ENCODE results near the gene NETO2.
"Not testable (repeated sequence)": the region's sequence is repeated elsewhere in the genome, so short reads cannot be mapped to it uniquely, and the experiment has no call there.

Gene NETO2

GRCh38 chr16:47061204-47061603 is 82.5 kb downstream of the NETO2 start:
- H3K27ac Mint-ChIP-seq: no peak overlapping the region
- no peak overlapping the region for H3K4me3 Mint-ChIP-seq
- no peaks in the 10 kb centered on the region for H3K27me3 Mint-ChIP-seq
- no peak for ATAC-seq
- peaks cover 6% of the 10 kb centered on the region for H3K36me3 Mint-ChIP-seq
- H3K4me1 Mint-ChIP-seq: no peaks in the 10 kb centered on the region
- peaks cover 6% of the 10 kb centered on the region for H3K9me3 Mint-ChIP-seq

GRCh38 chr16:47060596-47060995 is 83.1 kb downstream of the NETO2 start:
- no peaks in the 10 kb centered on the region for H3K4me1 Mint-ChIP-seq
- H3K27me3 Mint-ChIP-seq: no peaks in the 10 kb centered on the region
- ATAC-seq: no peak
- H3K9me3 Mint-ChIP-seq: peaks cover 6% of the 10 kb centered on the region
- peaks cover 6% of the 10 kb centered on the region for H3K36me3 Mint-ChIP-seq
- H3K27ac Mint-ChIP-seq: no peak overlapping the region
- no peak overlapping the region for H3K4me3 Mint-ChIP-seq

GRCh38 chr16:47059991-47060390 is 83.8 kb downstream of the NETO2 start:
- Mint-ChIP-seq H3K9me3 (peaks cover 6% of the 10 kb centered on the region), H3K27ac (no peak overlapping the region), H3K4me1 (no peaks in the 10 kb centered on the region), H3K4me3 (no peak overlapping the region), H3K36me3 (peaks cover 6% of the 10 kb centered on the region), H3K27me3 (no peaks in the 10 kb centered on the region)
- ATAC-seq: no peak

- not testable (repeated sequence) for H3K27ac Mint-ChIP-seq, H3K9me3 Mint-ChIP-seq, ATAC-seq, H3K4me3 Mint-ChIP-seq, H3K36me3 Mint-ChIP-seq, H3K27me3 Mint-ChIP-seq, H3K4me1 Mint-ChIP-seq
Measured at GRCh38 chr16:47059130-47059529, 84.6 kb downstream of the NETO2 start.

- no peak for ATAC-seq
- Mint-ChIP-seq H3K4me1 (no peaks in the 10 kb centered on the region), H3K36me3 (peaks cover 6% of the 10 kb centered on the region), H3K9me3 (peaks cover 6% of the 10 kb centered on the region), H3K4me3 (no peak overlapping the region), H3K27ac (no peak overlapping the region), H3K27me3 (no peaks in the 10 kb centered on the region)
Measured at GRCh38 chr16:47058295-47059086, 85.3 kb downstream of the NETO2 start.

- Mint-ChIP-seq H3K4me1 (no peaks in the 10 kb centered on the region), H3K27me3 (no peaks in the 10 kb centered on the region), H3K9me3 (peaks cover 1% of the 10 kb centered on the region), H3K4me3 (no peak overlapping the region), H3K27ac (no peak overlapping the region), H3K36me3 (peaks cover 3% of the 10 kb centered on the region)
- ATAC-seq: no peak
Measured at GRCh38 chr16:47057630-47057993, 86.1 kb downstream of the NETO2 start.

GRCh38 chr16:47056688-47057629 is 86.8 kb downstream of the NETO2 start:
- Mint-ChIP-seq H3K9me3 (no peaks in the 10 kb centered on the region), H3K36me3 (no peaks in the 10 kb centered on the region), H3K27me3 (no peaks in the 10 kb centered on the region), H3K27ac (no peak overlapping the region), H3K4me1 (no peaks in the 10 kb centered on the region), H3K4me3 (no peak overlapping the region)
- no peak for ATAC-seq

GRCh38 chr16:47056061-47056460 is 87.7 kb downstream of the NETO2 start:
- H3K27me3 Mint-ChIP-seq, H3K9me3 Mint-ChIP-seq, H3K4me3 Mint-ChIP-seq, H3K36me3 Mint-ChIP-seq, H3K4me1 Mint-ChIP-seq, ATAC-seq, H3K27ac Mint-ChIP-seq: not testable (repeated sequence)

GRCh38 chr16:47055136-47055885 is 88.4 kb downstream of the NETO2 start:
- H3K4me1 Mint-ChIP-seq: no peaks in the 10 kb centered on the region
- H3K4me3 Mint-ChIP-seq: no peak overlapping the region

GRCh38 chr16:47054306-47054705 is 89.4 kb downstream of the NETO2 start:
- Mint-ChIP-seq H3K4me3 (no peak overlapping the region), H3K27me3 (no peaks in the 10 kb centered on the region), H3K9me3 (no peaks in the 10 kb centered on the region), H3K4me1 (no peaks in the 10 kb centered on the region), H3K36me3 (no peaks in the 10 kb centered on the region), H3K27ac (no peak overlapping the region)
- no peak for ATAC-seq

More at GRCh38 chr16:47055136-47055885, 88.4 kb downstream of the NETO2 start:
- no peaks in the 10 kb centered on the region for H3K36me3 Mint-ChIP-seq
- no peak for ATAC-seq
- H3K9me3 Mint-ChIP-seq: no peaks in the 10 kb centered on the region
- no peak overlapping the region for H3K27ac Mint-ChIP-seq
- H3K27me3 Mint-ChIP-seq: no peaks in the 10 kb centered on the region

GRCh38 chr16:47053895-47054294 is 89.8 kb downstream of the NETO2 start:
- Mint-ChIP-seq H3K4me1 (no peaks in the 10 kb centered on the region), H3K36me3 (no peaks in the 10 kb centered on the region), H3K9me3 (no peaks in the 10 kb centered on the region), H3K4me3 (no peak overlapping the region), H3K27ac (no peak overlapping the region), H3K27me3 (no peaks in the 10 kb centered on the region)
- no peak for ATAC-seq

- H3K27ac Mint-ChIP-seq: no peak overlapping the region
- no peaks in the 10 kb centered on the region for H3K36me3 Mint-ChIP-seq
Measured at GRCh38 chr16:47052666-47053640, 90.8 kb downstream of the NETO2 start.

GRCh38 chr16:47051031-47051430 is 92.7 kb downstream of the NETO2 start:
- Mint-ChIP-seq H3K27me3 (no peaks in the 10 kb centered on the region), H3K4me3 (no peak overlapping the region), H3K27ac (no peak overlapping the region), H3K9me3 (no peaks in the 10 kb centered on the region), H3K36me3 (no peaks in the 10 kb centered on the region), H3K4me1 (peaks cover 26% of the 10 kb centered on the region)
- ATAC-seq: no peak

More at GRCh38 chr16:47052666-47053640, 90.8 kb downstream of the NETO2 start:
- Mint-ChIP-seq H3K9me3 (no peaks in the 10 kb centered on the region), H3K27me3 (no peaks in the 10 kb centered on the region), H3K4me1 (peaks cover 8% of the 10 kb centered on the region), H3K4me3 (no peak overlapping the region)
- no peak for ATAC-seq

- Mint-ChIP-seq H3K4me3 (no peak overlapping the region), H3K27ac (no peak overlapping the region), H3K4me1 (peaks cover 36% of the 10 kb centered on the region), H3K9me3 (no peaks in the 10 kb centered on the region), H3K36me3 (no peaks in the 10 kb centered on the region), H3K27me3 (no peaks in the 10 kb centered on the region)
- ATAC-seq: no peak
Measured at GRCh38 chr16:47049901-47050583, 93.7 kb downstream of the NETO2 start.

Measured in stimulated activated memory B cell treated with anti-CD40 and anti-IgM and Interleukin-4, amounts not matched to agents 10 μg/mL and 1 μg/mL and 100 μg/mL, for 72 hours (primary cell).